ENCODE data around the gene PRRT2. TPM values are rescaled to one million over a fixed set of nuclear protein-coding genes. Genes with fewer than 3 reads are reported as not detected.

Gene PRRT2
- total and polyA plus RNA-seq, 10 of the 15 experiments (the other 5 are each of a cell fraction or from before 2014, with no cell fraction given) = 0.08 to 0.49 (median 0.12) TPM; not detected in 4

GRCh38 chr16:29820730-29821642 lies 9.0 kb downstream of the PRRT2 start (continued):
- TF ChIP-seq CEBPZ (IDR thresholded peaks at IDR 0.05; ENCODE audit: low read depth, low read length) (no peak), SUZ12 (IDR thresholded peaks at IDR 0.05; ENCODE audit: unreplicated experiment) (no peak), NFIC (IDR thresholded peaks at IDR 0.05; ENCODE audit: low read depth, low read length) (no peak), JUNB (IDR thresholded peaks at IDR 0.05) (no peak), WRNIP1 (IDR thresholded peaks at IDR 0.05; ENCODE audit: borderline replicate concordance, low read depth, low read length) (no peak; the same call in 1 of the 2 replicates), HDGF (IDR thresholded peaks at IDR 0.05) (no peak), YY1 (IDR thresholded peaks at IDR 0.05; ENCODE audit: low read depth, low read length) (no peak), CBX3 (IDR thresholded peaks at IDR 0.05; ENCODE audit: borderline replicate concordance, low read depth) (no peak), ASH2L (IDR thresholded peaks at IDR 0.05; ENCODE audit: borderline replicate concordance, low read depth) (no peak), TCF7 (IDR thresholded peaks at IDR 0.05; ENCODE audit: borderline replicate concordance) (no peak), RELA (IDR thresholded peaks at IDR 0.05; ENCODE audit: borderline replicate concordance, partially characterized antibody) (peak; percentile 79), MXI1 (IDR thresholded peaks at IDR 0.05; ENCODE audit: low read depth, low read length) (no peak; the same call in 1 of the 2 replicates), HDAC2 (IDR thresholded peaks at IDR 0.05) (no peak), CHD2 (IDR thresholded peaks at IDR 0.05; ENCODE audit: borderline replicate concordance, low read depth, low read length) (no peak), PAX8 (IDR thresholded peaks at IDR 0.05) (no peak), SPI1 (IDR thresholded peaks at IDR 0.05; ENCODE audit: borderline replicate concordance, insufficient read depth, low read depth, low read length) (no peak), USF2 (IDR thresholded peaks at IDR 0.05; ENCODE audit: borderline replicate concordance, low read depth, low read length) (peak; percentile 94), KAT2A (conservative IDR thresholded peaks at IDR 0.05; ENCODE audit: control insufficient read depth, low read depth, low read length) (no peak), BCLAF1 (IDR thresholded peaks at IDR 0.05) (no peak), TAF1 (IDR thresholded peaks at IDR 0.05; ENCODE audit: borderline replicate concordance, low read depth, low read length) (peak; percentile 69), PKNOX1 (IDR thresholded peaks at IDR 0.05) (no peak), ZSCAN29 (IDR thresholded peaks at IDR 0.05) (no peak), MTA3 (IDR thresholded peaks at IDR 0.05; ENCODE audit: borderline replicate concordance, low read length) (no peak)

Measured in GM12878 (cell line).